ENCODE results near the gene ZNF211. TPM values are rescaled to one million over a fixed set of nuclear protein-coding genes. Genes with fewer than 3 reads are reported as not detected.
A peak's percentile ranks its signal among the peaks of the same experiment; 100 is the strongest.

Gene ZNF211
- total and polyA plus RNA-seq, 2 experiments from 2014 or later, result 11.9 to 17.2 TPM

- Histone ChIP-seq H4K20me1 (ENCODE audit: insufficient read depth, poor library complexity, severe bottlenecking) (no peaks in the 10 kb centered on the region), H2AFZ (no peak overlapping the region), H3K36me3 (replicated peaks; ENCODE audit: insufficient read depth, low read depth) (peaks cover 2% of the 10 kb centered on the region), H3K27me3 (no peaks in the 10 kb centered on the region), H3K4me1 (ENCODE audit: insufficient read depth) (peaks cover 8% of the 10 kb centered on the region), H3K4me3 (no peak overlapping the region), H3K79me2 (peaks cover 20% of the 10 kb centered on the region), H3K4me2 (no peak overlapping the region), H3K27ac (no peak overlapping the region), H3K9me3 (ENCODE audit: low read depth) (peaks cover 2% of the 10 kb centered on the region), H3K9me2 (replicated peaks; ENCODE audit: insufficient read depth) (no peaks in the 10 kb centered on the region)
- DNase-seq (ENCODE audit: low spot score), result no peak
- WGBS (ENCODE audit: low lambda C conversion rate, missing lambda C conversion rate), result 87% methylated on average over 4 of the region's 4 CpGs
- TF ChIP-seq, protein P1, sequence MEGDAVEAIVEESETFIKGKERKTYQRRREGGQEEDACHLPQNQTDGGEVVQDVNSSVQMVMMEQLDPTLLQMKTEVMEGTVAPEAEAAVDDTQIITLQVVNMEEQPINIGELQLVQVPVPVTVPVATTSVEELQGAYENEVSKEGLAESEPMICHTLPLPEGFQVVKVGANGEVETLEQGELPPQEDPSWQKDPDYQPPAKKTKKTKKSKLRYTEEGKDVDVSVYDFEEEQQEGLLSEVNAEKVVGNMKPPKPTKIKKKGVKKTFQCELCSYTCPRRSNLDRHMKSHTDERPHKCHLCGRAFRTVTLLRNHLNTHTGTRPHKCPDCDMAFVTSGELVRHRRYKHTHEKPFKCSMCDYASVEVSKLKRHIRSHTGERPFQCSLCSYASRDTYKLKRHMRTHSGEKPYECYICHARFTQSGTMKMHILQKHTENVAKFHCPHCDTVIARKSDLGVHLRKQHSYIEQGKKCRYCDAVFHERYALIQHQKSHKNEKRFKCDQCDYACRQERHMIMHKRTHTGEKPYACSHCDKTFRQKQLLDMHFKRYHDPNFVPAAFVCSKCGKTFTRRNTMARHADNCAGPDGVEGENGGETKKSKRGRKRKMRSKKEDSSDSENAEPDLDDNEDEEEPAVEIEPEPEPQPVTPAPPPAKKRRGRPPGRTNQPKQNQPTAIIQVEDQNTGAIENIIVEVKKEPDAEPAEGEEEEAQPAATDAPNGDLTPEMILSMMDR (IDR thresholded peaks at IDR 0.05; ENCODE audit: poor library complexity), result no peak
- no peak for TF ChIP-seq EZH2phosphoT487 (IDR thresholded peaks at IDR 0.05; ENCODE audit: low read depth, severe bottlenecking, unreplicated experiment)
- no peak for TF ChIP-seq EZH2 (IDR thresholded peaks at IDR 0.05; ENCODE audit: borderline replicate concordance)
Measured at GRCh38 chr19:57611113-57611512, 21.9 kb upstream of the ZNF211 start.

GRCh38 chr19:57613941-57614743 lies 18.8 kb upstream of the ZNF211 start, which contains the start of gene ZNF134:
Gene ZNF134 (plus strand): TSS chr19:57614242. CDS start chr19:57619469, 5,227 bp downstream.
- DNase-seq (ENCODE audit: low spot score), result peak; percentile 95
- peaks cover 51% of the 10 kb centered on the region for H3K79me2 ChIP-seq
- 2% methylated on average over 64 of the region's 64 CpGs for WGBS (ENCODE audit: low lambda C conversion rate, missing lambda C conversion rate)
- peak within 1 kb of the TSS; percentile 74 for H2AFZ ChIP-seq
- H3K27me3 ChIP-seq, result no peaks in the 10 kb centered on the region
- TF ChIP-seq EZH2 (IDR thresholded peaks at IDR 0.05; ENCODE audit: borderline replicate concordance), result no peak
- TF ChIP-seq, protein P1 (IDR thresholded peaks at IDR 0.05; ENCODE audit: poor library complexity), result no peak
- no peak for TF ChIP-seq EZH2phosphoT487 (IDR thresholded peaks at IDR 0.05; ENCODE audit: low read depth, severe bottlenecking, unreplicated experiment)
- H3K4me3 ChIP-seq, result peak within 1 kb of the TSS; percentile 72
- H3K27ac ChIP-seq, result peak within 1 kb of the TSS; percentile 74
- peaks cover 13% of the 10 kb centered on the region for H3K36me3 ChIP-seq (replicated peaks; ENCODE audit: insufficient read depth, low read depth)
- peaks cover 30% of the 10 kb centered on the region for H3K9me3 ChIP-seq (ENCODE audit: low read depth)
- H3K4me2 ChIP-seq, result peak within 1 kb of the TSS; percentile 100
- no peaks in the 10 kb centered on the region for H4K20me1 ChIP-seq (ENCODE audit: insufficient read depth, poor library complexity, severe bottlenecking)
- no peaks in the 10 kb centered on the region for H3K9me2 ChIP-seq (replicated peaks; ENCODE audit: insufficient read depth)
- H3K4me1 ChIP-seq (ENCODE audit: insufficient read depth), result peaks cover 8% of the 10 kb centered on the region

- peaks cover 42% of the 10 kb centered on the region for H3K9me3 ChIP-seq (ENCODE audit: low read depth)
- H3K4me3 ChIP-seq, result peak overlapping the region; percentile 72
- peak overlapping the region; percentile 100 for H3K4me2 ChIP-seq
Measured at GRCh38 chr19:57615346-57615745, 17.6 kb upstream of the ZNF211 start.

More at GRCh38 chr19:57615346-57615745, 17.6 kb upstream of the ZNF211 start:
- H4K20me1 ChIP-seq (ENCODE audit: insufficient read depth, poor library complexity, severe bottlenecking), result no peaks in the 10 kb centered on the region
- no peak overlapping the region for H3K27ac ChIP-seq
- H2AFZ ChIP-seq, result no peak overlapping the region
- H3K27me3 ChIP-seq, result no peaks in the 10 kb centered on the region
- no peak for DNase-seq (ENCODE audit: low spot score)
- peaks cover 8% of the 10 kb centered on the region for H3K4me1 ChIP-seq (ENCODE audit: insufficient read depth)
- no peaks in the 10 kb centered on the region for H3K9me2 ChIP-seq (replicated peaks; ENCODE audit: insufficient read depth)
- TF ChIP-seq EZH2 (IDR thresholded peaks at IDR 0.05; ENCODE audit: borderline replicate concordance) (no peak), EZH2phosphoT487 (IDR thresholded peaks at IDR 0.05; ENCODE audit: low read depth, severe bottlenecking, unreplicated experiment) (no peak)
- TF ChIP-seq, protein P1 (IDR thresholded peaks at IDR 0.05; ENCODE audit: poor library complexity), result no peak
- WGBS (ENCODE audit: low lambda C conversion rate, missing lambda C conversion rate), result 85% methylated on average over 3 of the region's 3 CpGs
- H3K36me3 ChIP-seq (replicated peaks; ENCODE audit: insufficient read depth, low read depth), result peaks cover 24% of the 10 kb centered on the region
- H3K79me2 ChIP-seq, result peaks cover 60% of the 10 kb centered on the region
